Erythroblast (primary cell): ENCODE data around the gene MKX.

Source experiments
- GATA1 ChIP-seq: IDR thresholded peaks from 2 replicates; pipeline ENCODE4 v1.6.1; 2011; ENCODE audit warnings: low read depth, mild to moderate bottlenecking, control low read depth, low read length, moderate library complexity
- POLR2A ChIP-seq: IDR thresholded peaks from 2 replicates; pipeline ENCODE4 v1.6.1; 2011; ENCODE audit warnings: mild to moderate bottlenecking, low read length

DNA sequence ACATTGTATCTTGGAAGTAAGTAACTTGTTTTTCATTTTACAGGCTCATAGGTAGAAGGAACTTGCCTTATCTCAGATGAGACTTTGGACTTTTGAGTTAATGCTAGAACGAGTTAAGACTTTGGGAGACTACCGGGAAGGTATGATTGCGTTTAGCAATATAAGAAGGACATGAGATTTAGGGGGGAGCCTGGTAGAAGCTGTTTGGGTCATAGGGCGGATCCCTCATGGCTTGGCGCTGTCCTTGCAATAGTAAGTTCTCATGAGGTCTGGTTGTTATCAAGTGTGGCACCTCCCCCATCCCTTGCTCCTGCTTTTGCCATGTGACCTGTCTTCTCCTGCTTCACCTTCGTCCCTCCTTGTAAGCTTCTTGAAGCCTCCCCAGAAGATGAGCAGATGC lies 110.3 kb downstream of the MKX start:
- no peak for TF ChIP-seq POLR2A
- no peak for TF ChIP-seq GATA1
